ENCODE data around the gene RAP1GAP. TPM values are rescaled to one million over a fixed set of nuclear protein-coding genes. Genes with fewer than 3 reads are reported as not detected.
"Not testable (repeated sequence)": the region's sequence is repeated elsewhere in the genome, so short reads cannot be mapped to it uniquely, and the experiment has no call there.

The RAP1GAP gene
- total RNA-seq, 1 donor from 2014 or later = 3.0 TPM

- ATAC-seq = no peak
Measured at GRCh38 chr1:21641967-21642739, 27.0 kb downstream of the RAP1GAP start.

- no peak for ATAC-seq
Measured at GRCh38 chr1:21641537-21641936, 27.6 kb downstream of the RAP1GAP start.

- ATAC-seq = no peak
Measured at GRCh38 chr1:21641076-21641475, 28.1 kb downstream of the RAP1GAP start.

- no peak for ATAC-seq
Measured at GRCh38 chr1:21640653-21641052, 28.5 kb downstream of the RAP1GAP start.

GRCh38 chr1:21639594-21640041 is 29.5 kb downstream of the RAP1GAP start:
- ATAC-seq = peak; percentile 50

- peak; percentile 85 for ATAC-seq
Measured at GRCh38 chr1:21638531-21639341, 30.4 kb downstream of the RAP1GAP start.

- ATAC-seq = no peak
Measured at GRCh38 chr1:21637514-21637913, 31.6 kb downstream of the RAP1GAP start.

GRCh38 chr1:21636029-21636428 is 33.1 kb downstream of the RAP1GAP start:
- no peak for ATAC-seq

GRCh38 chr1:21634806-21635535 is 34.2 kb downstream of the RAP1GAP start:
- ATAC-seq = no peak

- no peak for ATAC-seq
Measured at GRCh38 chr1:21633992-21634805, 35.0 kb downstream of the RAP1GAP start.

GRCh38 chr1:21633141-21633755 is 35.9 kb downstream of the RAP1GAP start:
- no peak for ATAC-seq

GRCh38 chr1:21631944-21632887 is 36.9 kb downstream of the RAP1GAP start:
- ATAC-seq = no peak

GRCh38 chr1:21631590-21631943 is 37.6 kb downstream of the RAP1GAP start:
- not testable (repeated sequence) for ATAC-seq

GRCh38 chr1:21630571-21631343 is 38.4 kb downstream of the RAP1GAP start:
- ATAC-seq = no peak

- no peak for ATAC-seq
Measured at GRCh38 chr1:21629971-21630370, 39.2 kb downstream of the RAP1GAP start.

GRCh38 chr1:21628798-21629393 is 40.3 kb downstream of the RAP1GAP start:
- ATAC-seq = no peak

- peak; percentile 89 for ATAC-seq
Measured at GRCh38 chr1:21626921-21627339, 42.2 kb downstream of the RAP1GAP start.

GRCh38 chr1:21625390-21626190 is 43.6 kb downstream of the RAP1GAP start:
- no peak for ATAC-seq

Measured in esophagus mucosa (tissue), 1 donor.